Measurements from ENCODE around the gene SLC22A8.
A peak's percentile ranks its signal among the peaks of the same experiment; 100 is the strongest.

SLC22A8 gene

GRCh38 chr11:62976109-62976508 is 39.5 kb downstream of the SLC22A8 start:
- TF ChIP-seq CTCF (IDR thresholded peaks at IDR 0.05; ENCODE audit: borderline replicate concordance, insufficient read depth, low read depth, low read length) = no peak
- H3K4me3 ChIP-seq (ENCODE audit: low read depth, low read length) = no peak overlapping the region

GRCh38 chr11:62974848-62975522 is 40.7 kb downstream of the SLC22A8 start:
- peak; percentile 59; the same call in 1 of the 2 replicates for TF ChIP-seq CTCF (IDR thresholded peaks at IDR 0.05; ENCODE audit: borderline replicate concordance, insufficient read depth, low read depth, low read length)
- H3K4me3 ChIP-seq (ENCODE audit: low read depth, low read length) = no peak overlapping the region

GRCh38 chr11:62965574-62965973 is 50.1 kb downstream of the SLC22A8 start:
- no peak for TF ChIP-seq CTCF (IDR thresholded peaks at IDR 0.05; ENCODE audit: borderline replicate concordance, insufficient read depth, low read depth, low read length)
- no peak overlapping the region for H3K4me3 ChIP-seq (ENCODE audit: low read depth, low read length)

GRCh38 chr11:62962391-62962790 is 53.2 kb downstream of the SLC22A8 start:
- no peak for TF ChIP-seq CTCF (IDR thresholded peaks at IDR 0.05; ENCODE audit: borderline replicate concordance, insufficient read depth, low read depth, low read length)
- H3K4me3 ChIP-seq (ENCODE audit: low read depth, low read length) = no peak overlapping the region

- no peak for TF ChIP-seq CTCF (IDR thresholded peaks at IDR 0.05; ENCODE audit: borderline replicate concordance, insufficient read depth, low read depth, low read length)
- H3K4me3 ChIP-seq (ENCODE audit: low read depth, low read length) = no peak overlapping the region
Observed at GRCh38 chr11:62961017-62961570, 54.5 kb downstream of the SLC22A8 start.

- TF ChIP-seq CTCF (IDR thresholded peaks at IDR 0.05; ENCODE audit: borderline replicate concordance, insufficient read depth, low read depth, low read length) = no peak
- no peak overlapping the region for H3K4me3 ChIP-seq (ENCODE audit: low read depth, low read length)
Observed at GRCh38 chr11:62959422-62959980, 56.1 kb downstream of the SLC22A8 start.
